Measurements from ENCODE around the gene BMPR1A. TPM values are rescaled to one million over a fixed set of nuclear protein-coding genes. Genes with fewer than 3 reads are reported as not detected.

BMPR1A gene
- total RNA-seq, 4 donors from 2014 or later = 72.7 to 89.5 (median 84.2) TPM

DNA sequence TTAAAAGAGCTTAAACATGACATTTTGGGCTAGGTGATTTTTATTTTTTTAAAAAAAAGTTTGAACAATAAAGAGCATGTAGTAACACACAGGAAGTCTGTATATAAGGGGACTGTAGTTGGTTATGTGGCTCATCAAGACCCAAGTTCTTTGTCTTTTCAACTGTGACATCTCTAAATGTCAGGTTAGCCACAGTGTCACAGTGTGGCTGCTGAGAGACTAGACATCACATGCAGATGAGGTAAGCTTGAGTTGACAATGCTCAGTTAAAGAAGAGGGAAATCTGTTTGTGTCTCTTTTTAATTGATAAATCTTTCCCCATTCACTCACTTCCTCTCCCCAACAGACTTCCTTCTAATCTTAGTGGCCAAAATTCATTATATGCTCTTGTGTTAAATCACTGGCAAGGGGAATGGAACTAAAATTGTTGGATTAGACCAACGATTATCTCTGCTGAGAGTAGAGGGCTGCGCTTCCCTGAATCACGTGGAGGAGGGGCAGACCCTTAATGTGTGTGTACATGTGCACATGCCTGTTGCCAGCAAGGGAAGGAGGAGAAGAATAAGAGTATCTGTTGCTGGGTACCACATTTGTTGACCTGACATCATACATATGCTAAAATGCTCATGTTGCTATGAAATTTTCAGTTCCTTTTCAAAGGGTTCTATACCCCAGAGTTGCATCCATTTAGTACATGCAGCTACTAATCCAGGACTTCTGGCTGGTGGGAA is 122.7 kb downstream of the BMPR1A start:
- Histone ChIP-seq H3K27ac (peak overlapping the region in 2 of 3 donors; percentile 68 to 79), H3K9me3 (no peaks in the 10 kb centered on the region), H3K36me3 (peaks cover 0 to 7% of the 10 kb centered on the region in 2 donors), H3K4me1 (peaks cover 25 to 33% of the 10 kb centered on the region in 2 donors), H3K27me3 (no peaks in the 10 kb centered on the region), H3K4me3 (replicated peaks in 1 of 3) (no peak overlapping the region)
- TF ChIP-seq, protein P1, sequence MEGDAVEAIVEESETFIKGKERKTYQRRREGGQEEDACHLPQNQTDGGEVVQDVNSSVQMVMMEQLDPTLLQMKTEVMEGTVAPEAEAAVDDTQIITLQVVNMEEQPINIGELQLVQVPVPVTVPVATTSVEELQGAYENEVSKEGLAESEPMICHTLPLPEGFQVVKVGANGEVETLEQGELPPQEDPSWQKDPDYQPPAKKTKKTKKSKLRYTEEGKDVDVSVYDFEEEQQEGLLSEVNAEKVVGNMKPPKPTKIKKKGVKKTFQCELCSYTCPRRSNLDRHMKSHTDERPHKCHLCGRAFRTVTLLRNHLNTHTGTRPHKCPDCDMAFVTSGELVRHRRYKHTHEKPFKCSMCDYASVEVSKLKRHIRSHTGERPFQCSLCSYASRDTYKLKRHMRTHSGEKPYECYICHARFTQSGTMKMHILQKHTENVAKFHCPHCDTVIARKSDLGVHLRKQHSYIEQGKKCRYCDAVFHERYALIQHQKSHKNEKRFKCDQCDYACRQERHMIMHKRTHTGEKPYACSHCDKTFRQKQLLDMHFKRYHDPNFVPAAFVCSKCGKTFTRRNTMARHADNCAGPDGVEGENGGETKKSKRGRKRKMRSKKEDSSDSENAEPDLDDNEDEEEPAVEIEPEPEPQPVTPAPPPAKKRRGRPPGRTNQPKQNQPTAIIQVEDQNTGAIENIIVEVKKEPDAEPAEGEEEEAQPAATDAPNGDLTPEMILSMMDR (IDR thresholded peaks at IDR 0.05) = no peak
- no peak for TF ChIP-seq POLR2A (IDR thresholded peaks at IDR 0.05)
- intact Hi-C loops (cut with DNase I) = no loop called here
- DNase-seq = no peak
- 65 to 77% methylated on average over 3 of the region's 3 CpGs for WGBS, 2 donors

DNA sequence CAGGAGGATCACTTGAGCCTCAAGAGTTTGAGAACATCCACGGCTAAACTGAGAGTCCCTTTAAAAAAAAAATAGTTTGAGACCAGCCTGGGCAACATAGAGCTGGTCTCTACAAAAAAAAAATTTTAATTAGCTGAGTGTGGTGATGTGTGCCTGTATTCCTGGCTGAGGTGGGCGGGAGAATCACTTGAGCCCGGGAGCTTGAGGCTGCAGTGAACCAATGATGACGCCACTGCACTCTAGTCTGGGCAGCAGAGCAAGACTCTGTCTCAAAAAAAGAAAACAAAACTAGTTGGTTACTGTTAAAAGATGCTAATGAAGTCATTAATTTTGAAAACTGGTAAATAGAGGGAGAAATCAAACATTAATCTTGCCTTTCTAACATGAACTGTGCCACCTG is 124.6 kb downstream of the BMPR1A start:
- H3K4me1 ChIP-seq = peaks cover 25 to 33% of the 10 kb centered on the region in 2 donors
- H3K9me3 ChIP-seq = no peaks in the 10 kb centered on the region
- 27 to 59% methylated on average over 4 of the region's 4 CpGs for WGBS, 2 donors
- H3K27me3 ChIP-seq = no peaks in the 10 kb centered on the region
- peaks cover 0 to 6% of the 10 kb centered on the region in 2 donors for H3K36me3 ChIP-seq
- no peak for TF ChIP-seq POLR2A (IDR thresholded peaks at IDR 0.05)
- TF ChIP-seq, protein P1 (IDR thresholded peaks at IDR 0.05) = no peak
- H3K4me3 ChIP-seq (replicated peaks in 1 of 3) = no peak overlapping the region
- intact Hi-C loops (cut with DNase I) = no loop called here
- peak overlapping the region in 2 of 3 donors; percentile 68 to 79 for H3K27ac ChIP-seq
- peak; percentile 78 to 91 for DNase-seq

DNA sequence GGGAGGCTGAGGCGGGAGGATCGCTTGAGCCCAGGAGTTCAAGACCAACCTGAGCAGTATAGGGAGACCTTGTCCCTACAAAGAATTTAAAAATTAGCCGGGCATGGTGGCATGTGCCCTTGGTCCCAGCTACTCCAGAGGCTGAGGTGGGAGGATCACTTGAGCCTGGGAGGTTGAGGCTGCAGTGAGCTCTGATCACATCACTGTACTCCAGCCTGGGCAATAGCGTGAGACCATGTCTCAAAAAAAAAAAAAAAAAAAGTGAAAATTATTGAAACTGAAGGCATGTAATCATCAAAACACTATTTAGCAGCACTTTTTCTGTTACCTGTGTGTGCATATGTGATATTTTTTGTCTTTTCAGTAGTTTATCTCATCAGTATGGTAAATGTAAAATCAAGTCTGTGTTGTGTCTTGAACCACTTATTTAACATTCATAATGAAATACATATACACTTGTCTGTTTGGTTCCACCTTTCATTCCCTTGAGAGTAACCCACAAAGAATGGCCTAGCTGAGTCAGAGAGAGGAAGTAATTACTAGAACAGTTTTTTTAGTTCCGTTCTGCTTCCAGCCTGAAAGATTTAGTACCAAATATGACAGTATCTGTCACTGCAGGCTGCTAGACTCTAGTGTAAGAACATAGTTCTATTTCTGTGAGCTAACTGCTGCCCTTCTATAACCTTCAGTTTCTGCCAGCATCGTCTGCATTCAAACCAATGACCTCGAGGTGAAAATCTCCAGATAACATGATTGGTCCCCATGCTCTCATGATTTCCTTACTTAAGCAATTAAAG is 132.4 kb downstream of the BMPR1A start:
- no peak for TF ChIP-seq POLR2A (IDR thresholded peaks at IDR 0.05)
- TF ChIP-seq, protein P1 (IDR thresholded peaks at IDR 0.05) = no peak
- Histone ChIP-seq H3K4me3 (replicated peaks in 1 of 3) (no peak overlapping the region), H3K27ac (peak overlapping the region in 1 of 3 donors; percentile 32), H3K9me3 (no peaks in the 10 kb centered on the region), H3K4me1 (peaks cover 4 to 7% of the 10 kb centered on the region in 2 donors), H3K36me3 (peaks cover 4 to 8% of the 10 kb centered on the region in 2 donors), H3K27me3 (no peaks in the 10 kb centered on the region)
- no peak for DNase-seq
- 74 to 79% methylated on average over 7 of the region's 7 CpGs for WGBS, 2 donors
- intact Hi-C loops (cut with DNase I) = no loop called here

DNA sequence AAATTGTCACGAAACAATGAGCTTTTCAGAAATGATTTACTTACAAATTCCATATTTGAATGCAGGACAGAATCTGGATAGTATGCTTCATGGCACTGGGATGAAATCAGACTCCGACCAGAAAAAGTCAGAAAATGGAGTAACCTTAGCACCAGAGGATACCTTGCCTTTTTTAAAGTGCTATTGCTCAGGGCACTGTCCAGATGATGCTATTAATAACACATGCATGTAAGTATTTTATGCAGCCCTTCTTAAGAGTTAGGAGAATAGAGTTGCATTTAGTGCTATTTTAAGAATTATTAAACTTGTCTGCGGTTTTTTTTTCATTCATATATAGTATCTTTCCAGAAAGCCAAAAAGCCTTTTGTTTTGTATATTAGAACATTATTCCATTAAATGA is 133.6 kb downstream of the BMPR1A start:
- 72 to 89% methylated on average over 3 of the region's 3 CpGs for WGBS, 2 donors
- TF ChIP-seq, protein P1 (IDR thresholded peaks at IDR 0.05) = no peak
- TF ChIP-seq POLR2A (IDR thresholded peaks at IDR 0.05) = no peak
- H3K4me3 ChIP-seq (replicated peaks in 1 of 3) = no peak overlapping the region
- intact Hi-C loops (cut with DNase I) = no loop called here
- H3K27me3 ChIP-seq = no peaks in the 10 kb centered on the region
- H3K4me1 ChIP-seq = peaks cover 4 to 7% of the 10 kb centered on the region in 2 donors
- H3K36me3 ChIP-seq = peaks cover 4 to 8% of the 10 kb centered on the region in 2 donors
- no peak overlapping the region for H3K27ac ChIP-seq
- no peak for DNase-seq
- no peaks in the 10 kb centered on the region for H3K9me3 ChIP-seq
